ENCODE measurements around the gene YEATS2.

GRCh38 chr3:183664913-183665381 is 32.6 kb upstream of the YEATS2 start:
- TF ChIP-seq CTCF (conservative IDR thresholded peaks at IDR 0.05; ENCODE audit: low read length) = no peak
- no peak for TF ChIP-seq EZH2phosphoT487 (IDR thresholded peaks at IDR 0.05; ENCODE audit: borderline replicate concordance)

Measured in Loucy (cell line).